ENCODE results near the gene PDE4B.

Gene PDE4B

GRCh38 chr1:66069976-66070876 is 277.5 kb downstream of the PDE4B start:
- DNase-seq (ENCODE audit: low read depth): peak; percentile 17
- H3K4me3 ChIP-seq (replicated peaks; ENCODE audit: low read depth, low read length): no peak overlapping the region
- TF ChIP-seq CTCF (IDR thresholded peaks at IDR 0.05; ENCODE audit: low read length, missing control alignments): no peak

GRCh38 chr1:66073388-66073787 is 280.7 kb downstream of the PDE4B start:
- no peak for TF ChIP-seq CTCF (IDR thresholded peaks at IDR 0.05; ENCODE audit: low read length, missing control alignments)
- DNase-seq (ENCODE audit: low read depth): no peak
- no peak overlapping the region for H3K4me3 ChIP-seq (replicated peaks; ENCODE audit: low read depth, low read length)

- DNase-seq (ENCODE audit: low read depth): no peak
- H3K4me3 ChIP-seq (replicated peaks; ENCODE audit: low read depth, low read length): no peak overlapping the region
- no peak for TF ChIP-seq CTCF (IDR thresholded peaks at IDR 0.05; ENCODE audit: low read length, missing control alignments)
Measured at GRCh38 chr1:66074147-66074546, 281.5 kb downstream of the PDE4B start.

GRCh38 chr1:66078412-66078811 is 285.7 kb downstream of the PDE4B start:
- no peak for TF ChIP-seq CTCF (IDR thresholded peaks at IDR 0.05; ENCODE audit: low read length, missing control alignments)
- no peak for DNase-seq (ENCODE audit: low read depth)
- no peak overlapping the region for H3K4me3 ChIP-seq (replicated peaks; ENCODE audit: low read depth, low read length)

GRCh38 chr1:66083003-66083402 is 290.3 kb downstream of the PDE4B start:
- no peak for DNase-seq (ENCODE audit: low read depth)
- H3K4me3 ChIP-seq (replicated peaks; ENCODE audit: low read depth, low read length): no peak overlapping the region
- TF ChIP-seq CTCF (IDR thresholded peaks at IDR 0.05; ENCODE audit: low read length, missing control alignments): no peak

- H3K4me3 ChIP-seq (replicated peaks; ENCODE audit: low read depth, low read length): no peak overlapping the region
- no peak for TF ChIP-seq CTCF (IDR thresholded peaks at IDR 0.05; ENCODE audit: low read length, missing control alignments)
- DNase-seq (ENCODE audit: low read depth): no peak
Measured at GRCh38 chr1:66084442-66084841, 291.7 kb downstream of the PDE4B start.

- H3K4me3 ChIP-seq (replicated peaks; ENCODE audit: low read depth, low read length): no peak overlapping the region
- TF ChIP-seq CTCF (IDR thresholded peaks at IDR 0.05; ENCODE audit: low read length, missing control alignments): no peak
- DNase-seq (ENCODE audit: low read depth): no peak
Measured at GRCh38 chr1:66085600-66085999, 292.9 kb downstream of the PDE4B start.

Measured in fibroblast of pulmonary artery (primary cell).